ENCODE data around the gene IDUA.

The IDUA gene

DNA sequence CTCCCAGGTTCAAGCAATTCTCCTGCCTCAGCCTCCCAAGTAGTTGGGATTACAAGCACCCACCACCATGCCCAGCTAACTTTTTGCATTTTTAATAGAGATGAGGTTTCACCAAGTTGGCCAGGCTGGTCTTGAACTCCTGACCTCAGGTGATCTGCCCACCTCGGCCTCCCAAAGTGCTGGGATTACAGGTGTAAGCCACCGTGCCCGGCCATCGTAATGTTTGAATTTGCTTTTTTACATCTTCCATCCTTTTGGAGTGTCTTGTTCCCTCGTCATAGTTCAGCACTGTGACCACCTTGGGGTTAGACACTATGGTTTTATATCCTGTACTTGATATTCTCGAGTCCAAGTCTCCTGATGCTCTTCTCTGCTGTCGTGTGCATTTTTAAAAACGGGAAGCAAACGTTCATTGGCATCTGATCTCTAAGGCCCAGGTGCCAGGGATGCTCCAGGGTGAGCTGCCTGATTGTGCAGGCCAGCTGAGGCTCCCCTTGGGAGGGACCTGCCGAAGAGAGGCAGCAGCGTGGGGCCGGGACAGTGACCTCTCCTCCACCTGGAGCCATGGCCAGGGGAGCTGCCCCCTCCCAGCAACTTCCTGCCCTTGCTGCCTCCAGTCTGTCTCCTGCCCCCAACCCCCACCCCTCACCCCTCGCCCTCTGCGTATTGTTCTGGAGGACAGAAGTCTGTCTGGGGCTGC lies 30.2 kb upstream of the IDUA start:
- no peak for FAIRE-seq

DNA sequence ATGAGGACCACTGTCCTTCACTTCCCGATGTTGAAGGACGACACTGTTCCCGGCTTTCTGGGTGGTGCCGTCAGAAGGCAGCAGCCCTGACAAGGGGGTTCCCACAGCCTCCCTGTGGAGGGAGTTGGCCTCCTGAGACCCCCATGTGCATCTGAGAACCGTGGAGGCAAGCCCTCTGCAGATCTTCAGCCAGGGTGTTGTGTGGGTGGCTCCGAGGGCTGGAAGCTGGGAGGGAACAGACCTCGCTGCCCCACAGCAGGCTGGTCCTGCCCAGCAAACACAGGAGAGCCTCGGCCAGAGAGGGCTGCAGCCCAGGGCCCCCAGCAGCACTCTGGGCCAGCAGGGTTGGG lies 29.6 kb upstream of the IDUA start:
- FAIRE-seq = no peak

GRCh38 chr4:957581-958313 lies 29.1 kb upstream of the IDUA start:
- FAIRE-seq = no peak

DNA sequence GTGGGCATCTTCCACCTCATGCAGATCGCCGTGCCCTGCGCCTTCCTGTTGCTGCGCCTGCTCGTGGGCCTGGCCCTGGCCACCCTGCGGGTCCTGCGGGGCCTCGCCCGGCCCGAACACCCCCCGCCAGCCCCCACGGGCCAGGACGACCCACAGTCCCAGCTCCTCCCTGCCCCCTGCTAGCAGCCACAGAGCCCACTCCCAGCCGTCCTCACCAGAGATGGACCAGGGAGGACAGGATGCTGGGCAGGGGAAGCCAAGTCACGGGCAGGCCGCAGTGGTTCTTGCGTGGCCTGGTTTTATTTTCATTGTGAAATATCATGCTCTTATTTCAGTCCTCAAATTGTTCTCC lies 28.6 kb upstream of the IDUA start:
- FAIRE-seq = no peak

DNA sequence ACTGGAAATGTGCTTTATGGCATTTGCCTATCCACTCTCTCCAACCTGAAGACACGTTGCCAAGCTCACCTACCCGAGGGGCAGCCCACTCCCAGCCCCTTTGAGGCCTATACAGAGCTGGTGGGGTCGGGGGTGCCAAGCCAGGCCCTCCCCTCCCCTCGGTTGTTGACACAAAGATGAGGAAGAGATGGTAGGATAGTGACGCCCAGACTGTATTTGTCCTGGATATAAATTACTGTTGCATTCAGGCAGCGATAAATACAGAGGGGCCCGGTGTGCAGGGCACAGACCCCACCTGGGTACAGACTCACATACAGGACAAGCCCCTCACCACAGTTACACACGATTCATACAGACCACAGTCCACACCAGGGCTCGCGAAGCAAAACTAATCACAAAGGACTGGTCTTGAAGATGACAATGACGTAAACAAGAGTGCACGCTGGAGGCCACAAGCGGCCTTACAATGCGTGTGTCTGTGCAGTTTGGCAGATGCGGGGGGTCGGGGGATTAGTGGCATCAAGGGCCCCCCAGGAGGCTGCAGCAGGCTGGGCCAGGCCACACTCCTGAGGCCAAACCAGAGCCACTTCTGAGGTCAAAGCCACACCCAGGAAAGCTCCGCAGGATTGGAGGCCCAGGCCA lies 28.0 kb upstream of the IDUA start:
- no peak for FAIRE-seq

DNA sequence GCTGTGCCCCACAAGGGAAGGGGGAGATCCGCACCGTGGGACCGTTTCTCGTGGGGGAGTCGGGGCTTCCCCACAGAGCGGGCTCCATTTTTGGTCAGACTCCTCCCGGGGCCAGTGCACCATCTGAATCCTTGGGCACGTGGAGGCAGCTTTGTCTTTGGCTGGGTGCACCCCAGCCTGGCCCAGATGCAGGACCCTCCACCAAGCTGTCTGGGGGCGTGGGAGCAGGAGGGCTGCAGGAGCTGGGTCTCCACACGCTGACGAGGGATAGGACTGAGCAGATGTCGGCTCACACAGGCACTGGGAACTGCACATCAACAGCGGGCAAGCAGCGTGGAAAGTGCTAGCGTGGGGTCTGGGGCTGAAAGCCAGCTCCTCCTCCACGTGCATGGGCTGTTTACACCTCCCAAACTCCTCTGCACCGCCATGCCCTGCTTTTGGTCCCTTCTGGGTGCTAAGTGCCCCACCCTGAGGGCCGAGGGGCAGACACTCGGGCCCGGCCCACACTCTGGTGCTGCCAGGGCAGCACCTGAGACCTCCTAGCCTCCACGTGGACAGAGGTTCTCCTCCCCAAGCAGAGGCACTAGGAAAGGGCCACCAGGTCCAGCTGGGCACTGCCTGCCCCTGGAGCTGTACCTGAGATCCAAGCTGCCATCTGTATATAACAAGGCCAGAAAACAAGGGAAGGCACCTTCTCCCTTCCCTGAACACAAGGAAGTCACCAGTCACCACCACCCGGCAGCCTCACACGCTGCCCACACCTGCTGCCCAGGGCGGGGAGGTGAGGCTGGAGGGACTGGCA lies 27.3 kb upstream of the IDUA start:
- FAIRE-seq = no peak

DNA sequence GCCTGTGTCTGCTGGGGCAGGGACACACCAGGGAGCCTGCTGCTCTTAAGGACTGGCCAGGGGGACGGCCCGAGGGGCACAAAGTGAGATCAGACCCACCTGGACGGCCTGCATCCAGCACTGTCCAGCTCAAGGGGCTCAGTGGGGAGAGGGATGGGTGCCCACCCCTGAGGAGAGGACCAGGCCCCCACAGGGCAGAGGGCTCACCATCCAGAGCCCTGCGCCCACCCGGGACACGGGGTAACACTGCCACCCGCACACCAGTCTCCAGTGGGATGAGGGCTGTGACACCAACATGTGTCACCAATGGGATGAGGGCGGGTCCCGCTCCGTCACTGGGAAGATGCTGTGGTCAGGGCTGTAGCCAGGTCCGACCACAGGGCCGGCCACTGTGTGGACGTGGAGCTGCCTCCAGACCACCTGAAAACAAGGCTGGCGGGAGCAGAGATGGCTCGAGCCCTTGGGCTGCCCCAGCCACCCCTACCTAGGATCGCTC lies 26.7 kb upstream of the IDUA start:
- no peak for FAIRE-seq

DNA sequence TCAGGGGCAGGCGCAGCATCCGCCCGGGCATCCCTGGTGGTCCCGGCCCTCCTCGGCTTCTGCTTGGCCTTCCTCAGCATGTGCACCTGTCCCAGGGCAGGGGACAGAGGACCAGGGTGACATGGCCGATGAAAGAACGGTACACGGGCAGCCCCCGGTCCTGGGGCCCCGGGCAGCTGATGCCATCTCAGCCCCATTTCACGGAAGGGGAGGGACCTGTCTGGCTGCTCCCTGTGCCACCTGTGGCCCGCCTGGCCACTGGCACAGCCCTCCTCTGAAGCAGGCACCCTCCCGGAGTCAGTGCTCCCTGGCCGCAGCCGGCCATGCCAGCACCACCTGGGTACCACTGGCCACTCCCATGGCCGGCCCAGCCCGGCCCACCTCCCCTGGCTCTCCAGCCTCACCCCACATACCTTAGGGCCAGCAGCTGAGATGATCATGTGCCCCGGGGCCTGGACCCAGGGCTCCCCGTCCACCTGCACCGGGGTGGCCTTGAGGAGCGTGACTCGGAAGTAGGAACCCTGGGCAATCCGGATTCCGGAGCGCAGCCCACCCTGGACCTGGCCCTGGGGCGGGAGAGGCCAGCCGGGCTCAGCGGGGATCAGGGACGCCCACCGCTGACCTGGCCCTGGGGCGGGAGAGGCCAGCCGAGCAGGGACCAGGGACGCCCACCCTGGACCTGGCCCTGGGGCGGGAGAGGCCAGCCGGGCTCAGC lies 26.1 kb upstream of the IDUA start:
- no peak for FAIRE-seq

DNA sequence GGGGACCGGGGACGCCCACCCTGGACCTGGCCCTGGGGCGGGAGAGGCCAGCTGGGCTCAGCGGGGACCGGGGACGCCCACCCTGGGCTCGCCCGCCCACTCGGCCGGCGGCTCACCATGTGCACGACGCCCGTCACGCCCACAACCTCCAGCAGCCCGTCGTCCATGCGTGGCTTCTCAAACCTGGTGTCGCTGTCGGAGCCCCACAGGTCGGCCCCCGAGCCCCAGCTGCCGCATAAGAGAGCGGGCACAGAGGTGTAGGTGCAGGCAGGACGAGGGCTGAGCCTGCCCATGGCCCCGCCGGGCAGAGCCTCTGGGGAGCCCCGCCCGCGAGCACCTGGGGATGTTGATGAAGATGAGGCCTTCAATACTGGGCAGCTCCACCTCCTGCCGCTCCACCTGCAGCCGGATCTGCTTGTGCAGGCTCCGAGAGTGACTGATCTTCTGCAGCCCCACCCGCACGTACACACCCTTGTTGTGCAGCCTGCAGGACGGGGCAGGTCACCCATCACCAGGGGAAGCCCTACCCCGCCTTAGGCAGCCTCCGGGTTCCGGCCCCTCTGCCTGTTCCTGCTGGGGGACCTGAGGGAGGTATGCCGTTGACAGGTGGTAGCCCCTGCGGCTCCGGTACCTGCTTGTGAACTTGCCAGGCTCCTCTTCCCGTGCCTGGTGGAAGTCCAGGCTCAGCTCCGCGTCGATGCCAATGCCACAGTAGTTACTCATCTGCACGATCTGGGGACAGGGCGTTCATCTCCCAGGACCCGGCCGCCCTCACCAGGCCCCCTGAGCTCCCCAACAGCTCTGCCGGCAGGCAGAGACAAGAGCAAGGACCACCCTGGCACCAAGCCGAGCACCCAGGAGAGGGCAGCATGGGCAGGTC lies 25.3 kb upstream of the IDUA start:
- FAIRE-seq = no peak

DNA sequence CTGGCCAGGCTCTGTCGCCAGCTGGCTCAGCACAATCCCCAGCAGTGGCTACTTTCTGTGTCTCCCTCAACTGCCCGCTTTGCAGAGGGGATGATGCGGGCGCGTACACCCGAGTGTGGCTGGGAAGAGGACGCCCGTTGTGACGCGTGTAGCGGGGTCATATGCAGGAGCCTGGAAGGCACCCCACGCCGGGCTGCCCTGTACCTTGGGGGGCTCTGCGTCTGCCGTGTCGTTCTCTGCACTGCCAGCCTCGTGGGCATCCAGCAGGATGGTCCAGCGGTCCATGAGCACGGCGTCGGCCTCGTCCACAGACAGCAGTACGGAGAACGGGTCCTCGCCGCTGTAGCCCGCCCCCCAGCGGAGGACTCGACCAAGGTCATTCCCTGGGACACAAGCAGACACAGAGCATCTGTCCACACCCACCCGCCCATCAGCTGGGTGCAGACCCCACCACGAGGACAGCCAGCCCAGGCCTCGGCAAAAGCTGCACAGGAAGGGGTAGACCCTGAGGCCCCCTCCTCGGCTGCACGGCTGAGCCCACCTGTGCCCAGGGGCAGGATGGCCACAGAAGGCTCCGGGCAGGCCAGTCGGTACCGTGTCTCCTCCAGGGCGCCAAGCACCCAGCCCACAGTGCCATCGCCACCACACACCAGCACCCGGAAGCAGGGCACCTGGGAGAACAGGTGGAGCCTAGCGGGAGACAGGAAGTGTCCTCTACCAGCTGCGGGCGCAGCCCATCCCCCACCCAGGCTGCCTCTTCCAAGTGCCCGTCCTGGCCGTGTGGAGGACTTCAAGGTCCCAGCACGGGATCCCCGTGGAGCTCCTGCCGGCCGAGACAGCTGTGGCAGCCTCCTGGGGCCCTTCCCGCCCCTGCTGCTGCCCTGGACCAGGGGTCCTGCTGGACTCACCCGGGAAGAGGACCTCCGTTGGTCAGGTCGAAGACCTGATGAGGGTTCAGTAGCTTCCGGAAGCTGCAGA lies 24.3 kb upstream of the IDUA start:
- FAIRE-seq = no peak

- FAIRE-seq = no peak
Measured at GRCh38 chr4:963276-964225, 23.3 kb upstream of the IDUA start.

GRCh38 chr4:964346-965025 lies 22.4 kb upstream of the IDUA start:
- FAIRE-seq = no peak

DNA sequence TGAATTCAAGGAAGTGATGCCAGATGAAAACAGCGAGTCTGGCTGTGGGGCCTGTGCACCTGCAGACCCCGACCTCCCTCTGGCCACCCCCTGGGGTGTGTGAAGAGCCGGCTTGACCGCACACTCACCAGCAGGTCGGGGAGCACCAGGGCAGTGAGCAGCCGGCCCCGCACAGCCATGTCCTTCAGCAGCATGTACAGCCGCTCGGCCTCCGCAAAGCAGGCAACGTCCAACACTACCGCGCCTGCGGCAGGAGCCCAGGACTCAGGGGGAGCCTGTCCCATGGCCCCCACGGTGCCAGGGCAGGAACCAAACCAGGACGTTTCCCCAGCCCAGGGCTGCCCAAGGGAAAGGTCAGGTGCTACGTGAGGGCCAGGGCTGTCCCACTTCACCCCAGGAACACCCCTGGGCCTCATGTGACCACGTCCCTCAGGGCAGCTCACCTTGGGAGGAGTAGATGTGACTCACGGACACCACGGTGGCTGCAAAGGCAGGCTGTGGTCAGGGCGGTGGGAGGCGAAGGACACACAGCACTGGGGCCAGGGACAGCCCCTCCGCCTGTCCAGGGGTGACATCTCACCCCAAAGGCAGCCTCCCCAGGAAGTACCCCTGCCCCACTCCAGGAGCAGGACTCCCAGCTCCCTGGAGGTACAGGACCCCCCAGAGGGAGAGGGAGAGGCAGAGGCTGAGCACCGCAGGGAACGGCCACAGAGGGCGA lies 21.6 kb upstream of the IDUA start:
- FAIRE-seq = no peak

- no peak for FAIRE-seq
Measured at GRCh38 chr4:965766-966134, 21.1 kb upstream of the IDUA start.

DNA sequence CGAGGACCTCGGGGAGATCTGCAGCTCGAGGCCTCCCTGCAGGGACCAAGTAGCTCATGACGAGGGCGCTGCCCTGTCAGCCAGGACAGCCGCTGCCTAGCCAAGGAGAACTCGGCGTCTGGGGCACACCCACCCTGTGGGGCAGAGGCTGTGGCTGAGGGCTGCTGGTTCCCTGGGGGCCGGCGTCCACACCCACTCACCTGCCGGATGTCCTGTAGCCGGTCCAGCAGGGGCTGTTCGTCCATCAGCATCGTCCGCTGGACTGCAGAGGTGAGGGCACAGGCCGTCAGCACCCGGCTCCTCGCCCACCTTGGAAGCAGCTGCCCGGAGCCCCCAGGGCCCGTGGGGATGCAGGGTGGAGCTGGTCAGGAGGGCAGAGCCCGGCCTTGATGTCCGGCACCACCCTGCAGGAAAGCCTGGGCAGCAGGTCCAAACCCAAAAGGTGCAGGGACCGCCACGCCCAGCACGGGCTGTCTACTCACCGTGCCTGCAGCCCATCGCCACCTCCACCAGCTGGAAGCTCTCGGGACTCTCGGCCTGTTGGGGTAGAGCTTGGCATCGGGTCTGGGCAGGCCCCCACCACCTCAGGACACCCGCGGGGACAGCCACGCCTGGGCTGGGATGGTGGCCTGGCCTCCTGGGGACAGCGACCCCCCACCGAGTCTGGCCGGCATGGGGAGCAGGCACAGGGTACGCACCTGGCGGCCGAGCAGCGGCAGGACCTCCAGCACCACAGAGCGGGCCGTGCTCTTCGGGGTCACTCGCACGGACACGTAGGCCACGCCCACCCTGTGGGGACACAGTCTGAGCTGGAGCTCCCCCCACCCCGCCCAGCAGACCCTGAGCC lies 20.4 kb upstream of the IDUA start:
- no peak for FAIRE-seq

DNA sequence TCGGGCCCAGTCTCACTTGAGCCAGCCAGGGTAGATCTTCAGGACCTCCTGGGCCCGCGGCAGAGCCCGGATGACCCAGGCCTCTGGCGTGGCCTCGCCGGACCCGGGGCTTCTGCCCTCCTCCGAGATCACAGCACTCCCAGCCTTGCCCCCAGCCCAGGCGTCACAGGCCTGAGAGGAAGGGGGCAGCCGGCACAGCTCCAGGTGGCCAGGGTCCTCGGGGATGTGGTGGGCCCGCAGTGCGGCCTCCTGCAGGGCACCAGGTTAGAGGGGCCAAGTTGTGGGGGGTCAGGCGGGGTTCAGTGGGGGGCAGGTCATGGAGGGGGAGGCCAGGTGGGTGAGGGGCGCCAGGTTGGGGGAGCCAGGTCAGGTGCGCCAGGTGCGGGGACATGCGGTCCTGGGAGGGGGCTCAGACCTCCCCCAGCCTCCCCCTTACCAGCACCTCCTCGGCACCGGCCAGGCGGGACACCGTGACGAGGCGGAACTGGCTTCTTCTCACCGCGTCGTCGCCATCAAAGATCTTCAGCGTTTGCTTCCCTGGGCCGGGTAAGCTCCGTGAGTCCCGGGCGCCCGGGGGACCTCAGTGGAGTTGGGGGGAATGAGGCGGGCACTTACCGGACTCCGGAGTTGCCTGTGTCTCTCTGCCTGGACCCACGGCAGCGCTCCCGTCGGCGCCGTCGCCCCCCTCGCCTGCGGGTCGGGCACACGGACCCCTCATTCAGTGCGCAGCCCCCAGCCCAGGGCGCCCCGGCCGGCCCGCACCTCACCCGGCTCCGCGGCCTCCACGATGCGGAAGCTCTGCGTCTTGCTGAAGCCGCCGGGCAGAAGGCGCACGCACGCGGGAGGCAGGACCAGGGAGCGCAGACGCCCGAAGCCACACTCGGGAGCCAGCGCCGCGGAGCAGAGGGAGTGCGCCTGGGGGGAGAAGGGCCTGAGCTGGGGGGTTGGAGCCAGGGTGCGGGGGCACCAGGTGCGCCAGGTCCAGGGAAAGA lies 19.4 kb upstream of the IDUA start:
- no peak for FAIRE-seq
